B cell (primary cell): ENCODE data around the gene NPEPL1. TPM values are rescaled to one million over a fixed set of nuclear protein-coding genes. Genes with fewer than 3 reads are reported as not detected.
A peak's percentile ranks its signal among the peaks of the same experiment; 100 is the strongest.

ENCODE experiments used
- ATAC-seq: fragments of 200-7000 bp; cut with Tn5 transposase; one replicate; pipeline ENCODE4 v1.10.0; 2021; ENCODE audit warnings: low read depth, mild to moderate bottlenecking, moderate number of reproducible peaks, moderate library complexity
- CTCF ChIA-PET: fragments of 350-600 bp; sonication (Branson Sonifier 250); formaldehyde crosslinking; loops from one replicate; lab custom pipeline; 2021; ENCODE audit warnings: antibody characterized with exemption, inconsistent platforms; lab: Charles Lee
- POLR2A ChIA-PET: fragments of 350-600 bp; sonication (Branson Sonifier 250); formaldehyde crosslinking; loops from one replicate; lab custom pipeline; 2021; ENCODE audit warnings: antibody characterized with exemption; lab: Charles Lee
- DNase-seq: peaks from one replicate; pipeline ENCODE4 v3.0.0; 2013
- H2AFZ ChIP-seq: 2 replicates; pipeline ENCODE4 v1.6.1; 2012; ENCODE audit warnings: mild to moderate bottlenecking, low read depth, low read length; ENCODE audit not compliant: insufficient read depth, poor library complexity, severe bottlenecking
- H3K27ac ChIP-seq, 2 donors: 1 replicate in 1 of 2; 2 replicates in 1 of 2; pipeline ENCODE4 v1.5.1; 2012 to 2013; ENCODE audit warnings: low read length in 2 of 2, mild to moderate bottlenecking in 2 of 2, moderate library complexity in 1 of 2
- H3K27me3 ChIP-seq, 4 experiments: fragments of 200-600 bp in 1 of 4; sonication (generic) in 1 of 4; replicated peaks in 1 of 4; 1 replicate in 2 of 4; 2 replicates in 2 of 4; pipeline versions ENCODE4 v1.6.1 to v1.7.0; 2013 to 2016; ENCODE audit warnings: low read length in 3 of 4, mild to moderate bottlenecking in 2 of 4, mixed read lengths in 1 of 4, moderate library complexity in 1 of 4; ENCODE audit not compliant: insufficient read depth in 4 of 4, control insufficient read depth in 3 of 4; ENCODE audit errors: control extremely low read depth in 1 of 4
- H3K36me3 ChIP-seq, 2 experiments: replicated peaks in 1 of 2; 1 replicate in 1 of 2; 2 replicates in 1 of 2; pipeline versions ENCODE4 v1.6.1 to v1.7.1; 2013; ENCODE audit warnings: low read length in 1 of 2; ENCODE audit not compliant: insufficient read depth in 2 of 2, control insufficient read depth in 1 of 2; ENCODE audit errors: control extremely low read depth in 1 of 2, extremely low read depth in 1 of 2
- H3K4me1 ChIP-seq, 2 donors: fragments of 200-600 bp in 1 of 2; sonication (generic) in 1 of 2; 1 replicate in 1 of 2; 2 replicates in 1 of 2; pipeline versions ENCODE4 v1.5.1 to v1.6.1; 2013 to 2017; ENCODE audit warnings: low read length in 2 of 2; ENCODE audit not compliant: control insufficient read depth in 2 of 2, insufficient read depth in 2 of 2
- H3K4me2 ChIP-seq: replicated peaks from 2 replicates; pipeline ENCODE3; 2012; ENCODE audit warnings: mild to moderate bottlenecking, low read depth, low read length; ENCODE audit not compliant: poor library complexity, severe bottlenecking
- H3K4me3 ChIP-seq, 5 experiments: fragments of 200-600 bp in 1 of 5; sonication (generic) in 1 of 5; 1 replicate in 3 of 5; 2 replicates in 2 of 5; pipeline versions ENCODE4 v1.5.1 to v1.7.0; 2011 to 2016; ENCODE audit warnings: low read length in 4 of 5, mild to moderate bottlenecking in 4 of 5, low read depth in 2 of 5, control low read depth in 1 of 5, moderate library complexity in 1 of 5; ENCODE audit not compliant: insufficient read depth in 1 of 5; ENCODE audit errors: control extremely low read depth in 1 of 5, extremely low read depth in 1 of 5
- H3K79me2 ChIP-seq: fragments of 200-600 bp; sonication (generic); one replicate; pipeline ENCODE4 v1.6.0; 2016; ENCODE audit warnings: low read length; ENCODE audit not compliant: control insufficient read depth, insufficient read depth
- H3K9ac ChIP-seq: fragments of 200-600 bp; sonication (generic); 2 replicates; pipeline ENCODE4 v1.6.1; 2017; ENCODE audit warnings: mild to moderate bottlenecking, low read length, moderate library complexity
- H3K9me3 ChIP-seq, 3 donors: one replicate each; pipeline versions ENCODE4 v1.6.1 to v1.7.1; 2013; ENCODE audit warnings: low read length in 2 of 3; ENCODE audit not compliant: control insufficient read depth in 2 of 3, insufficient read depth in 1 of 3; ENCODE audit errors: control extremely low read depth in 1 of 3
- H4K20me1 ChIP-seq: 2 replicates; pipeline ENCODE4 v1.6.0; 2012; ENCODE audit warnings: mild to moderate bottlenecking, low read length; ENCODE audit not compliant: insufficient read depth, control insufficient read depth, poor library complexity, severe bottlenecking
- H3K27ac Mint-ChIP-seq: one replicate; pipeline ENCODE4 v1.8.0; 2021; ENCODE audit warnings: mixed read lengths
- H3K27me3 Mint-ChIP-seq: one replicate; pipeline ENCODE4 v1.8.0; 2021; ENCODE audit warnings: mixed read lengths
- H3K4me1 Mint-ChIP-seq: one replicate; pipeline ENCODE4 v1.8.0; 2021; ENCODE audit warnings: mixed read lengths
- H3K4me3 Mint-ChIP-seq: one replicate; pipeline ENCODE4 v1.8.0; 2021; ENCODE audit warnings: mixed read lengths
- H3K9me3 Mint-ChIP-seq: one replicate; pipeline ENCODE4 v1.8.0; 2022; ENCODE audit warnings: mixed read lengths; ENCODE audit not compliant: insufficient read depth
- EZH2 ChIP-seq: IDR thresholded peaks from 2 replicates; pipeline ENCODE4 v1.6.1; 2012; ENCODE audit warnings: borderline replicate concordance, low read depth, mild to moderate bottlenecking, moderate library complexity, low read length; ENCODE audit not compliant: insufficient read depth, poor library complexity, severe bottlenecking
- WGBS: methylation state at CpG from one replicate; pipeline ENCODE4 v1.1.5; 2013; ENCODE audit warnings: missing lambda C conversion rate; ENCODE audit not compliant: insufficient coverage; 5-methylcytosine and 5-hydroxymethylcytosine counted together
- intact Hi-C: fragments of 100-400 bp; cut with micrococcal nuclease; formaldehyde crosslinking; loops from one replicate; pipeline ENCODE4 v1.10.0; 2022
- polyA plus RNA-seq: library from polyadenylated mRNA; depleted of rRNA; stranded (reverse); fragments of >200 nt; gene quantifications from 2 replicates; pipeline ENCODE4 v1.2.3, GENCODE V29; 2012
- total RNA-seq, 2 donors: library from RNA; stranded (reverse); fragments of 120-200 nt in 1 of 2; gene quantifications; 1 replicate in 1 of 2; 2 replicates in 1 of 2; pipeline versions ENCODE4 v1.2.3 to v1.2.4, GENCODE V29; 2013 to 2022
- TF ChIP-seq, protein P1 (sequence below): fragments of 200-600 bp; IDR thresholded peaks from one replicate; pipeline ENCODE4 v1.8.0; 2022; ENCODE audit warnings: antibody characterized with exemption, mild to moderate bottlenecking

The NPEPL1 gene
- total and polyA plus RNA-seq, 2 donors (not counting 1 experiment from before 2014, with no cell fraction given): 34.3 to 45.1 TPM

- Histone ChIP-seq H4K20me1 (no peaks in the 10 kb centered on the region), H3K4me2 (peak overlapping the region; percentile 99), H2AFZ (peak overlapping the region; percentile 98), H3K79me2 (peaks cover 39% of the 10 kb centered on the region), H3K27me3 (peaks cover 0 to 3% (median 0%) of the 10 kb centered on the region in 4 experiments), H3K27ac (peak overlapping the region; percentile 84 to 95), H3K4me1 (peaks cover 14 to 20% of the 10 kb centered on the region in 2 donors), H3K36me3 (peaks cover 0 to 3% of the 10 kb centered on the region in 2 experiments), H3K4me3 (peak overlapping the region; percentile 87 to 99 (median 94)), H3K9me3 (no peaks in the 10 kb centered on the region), H3K9ac (peak overlapping the region; percentile 94)
- H3K9me3 Mint-ChIP-seq: no peaks in the 10 kb centered on the region
- intact Hi-C loops: loop anchor here (1.0 to 5.0 kb wide), 7 partner anchors 15 to 1292 kb away; partner anchors contain the start of genes FAM217B, GNAS, GNAS-AS1 and PPP1R3D
- TF ChIP-seq EZH2: no peak
- TF ChIP-seq, protein P1, sequence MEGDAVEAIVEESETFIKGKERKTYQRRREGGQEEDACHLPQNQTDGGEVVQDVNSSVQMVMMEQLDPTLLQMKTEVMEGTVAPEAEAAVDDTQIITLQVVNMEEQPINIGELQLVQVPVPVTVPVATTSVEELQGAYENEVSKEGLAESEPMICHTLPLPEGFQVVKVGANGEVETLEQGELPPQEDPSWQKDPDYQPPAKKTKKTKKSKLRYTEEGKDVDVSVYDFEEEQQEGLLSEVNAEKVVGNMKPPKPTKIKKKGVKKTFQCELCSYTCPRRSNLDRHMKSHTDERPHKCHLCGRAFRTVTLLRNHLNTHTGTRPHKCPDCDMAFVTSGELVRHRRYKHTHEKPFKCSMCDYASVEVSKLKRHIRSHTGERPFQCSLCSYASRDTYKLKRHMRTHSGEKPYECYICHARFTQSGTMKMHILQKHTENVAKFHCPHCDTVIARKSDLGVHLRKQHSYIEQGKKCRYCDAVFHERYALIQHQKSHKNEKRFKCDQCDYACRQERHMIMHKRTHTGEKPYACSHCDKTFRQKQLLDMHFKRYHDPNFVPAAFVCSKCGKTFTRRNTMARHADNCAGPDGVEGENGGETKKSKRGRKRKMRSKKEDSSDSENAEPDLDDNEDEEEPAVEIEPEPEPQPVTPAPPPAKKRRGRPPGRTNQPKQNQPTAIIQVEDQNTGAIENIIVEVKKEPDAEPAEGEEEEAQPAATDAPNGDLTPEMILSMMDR: no peak
- ChIA-PET CTCF (interaction anchor here (0.7 to 3.3 kb wide), 11 partner anchors 9 to 437 kb away, joined by 3 to 19 read pairs (median 5); partner anchors contain the start of genes GNAS, NPEPL1 and VAPB), POLR2A (interaction anchor here (0.6 to 2.3 kb wide), 5 partner anchors 16 to 572 kb away, joined by 3 to 11 read pairs (median 3); partner anchors contain the start of gene VAPB)
- DNase-seq (peak; percentile 66), ATAC-seq (peak; percentile 14)
- H3K4me3 Mint-ChIP-seq: peak overlapping the region; percentile 100
- under 1% methylated on average over 55 of the region's 62 CpGs for WGBS
- H3K4me1 Mint-ChIP-seq: peaks cover 20% of the 10 kb centered on the region
- H3K27me3 Mint-ChIP-seq: no peaks in the 10 kb centered on the region
- H3K27ac Mint-ChIP-seq: no peak overlapping the region
Measured at GRCh38 chr20:58650181-58650775, 42.3 kb upstream of the NPEPL1 start.
